GM12801 (cell line): ENCODE data around the gene RAPGEF6.

ENCODE experiments used
- CTCF ChIP-seq: IDR thresholded peaks from one replicate; pipeline ENCODE4 v1.5.1; 2011; ENCODE audit warnings: control low read depth; ENCODE audit not compliant: insufficient read length; ENCODE audit errors: extremely low read depth

Gene RAPGEF6

GRCh38 chr5:131461742-131462141, 173.3 kb downstream of the RAPGEF6 start:
- TF ChIP-seq CTCF: no peak

- no peak for TF ChIP-seq CTCF
These were observed 174.0 kb downstream of the RAPGEF6 start for GRCh38 chr5:131460867-131461572.

GRCh38 chr5:131460133-131460532, 174.9 kb downstream of the RAPGEF6 start:
- TF ChIP-seq CTCF: no peak

GRCh38 chr5:131459216-131459615, 175.8 kb downstream of the RAPGEF6 start:
- no peak for TF ChIP-seq CTCF

GRCh38 chr5:131457193-131457592, 177.8 kb downstream of the RAPGEF6 start:
- TF ChIP-seq CTCF: no peak

GRCh38 chr5:131450941-131451340, 184.1 kb downstream of the RAPGEF6 start:
- no peak for TF ChIP-seq CTCF

- TF ChIP-seq CTCF: no peak
These were observed 193.8 kb downstream of the RAPGEF6 start for GRCh38 chr5:131441184-131441583.
